ENCODE data around the gene PUM2.
A peak's percentile ranks its signal among the peaks of the same experiment; 100 is the strongest.

The PUM2 gene

DNA sequence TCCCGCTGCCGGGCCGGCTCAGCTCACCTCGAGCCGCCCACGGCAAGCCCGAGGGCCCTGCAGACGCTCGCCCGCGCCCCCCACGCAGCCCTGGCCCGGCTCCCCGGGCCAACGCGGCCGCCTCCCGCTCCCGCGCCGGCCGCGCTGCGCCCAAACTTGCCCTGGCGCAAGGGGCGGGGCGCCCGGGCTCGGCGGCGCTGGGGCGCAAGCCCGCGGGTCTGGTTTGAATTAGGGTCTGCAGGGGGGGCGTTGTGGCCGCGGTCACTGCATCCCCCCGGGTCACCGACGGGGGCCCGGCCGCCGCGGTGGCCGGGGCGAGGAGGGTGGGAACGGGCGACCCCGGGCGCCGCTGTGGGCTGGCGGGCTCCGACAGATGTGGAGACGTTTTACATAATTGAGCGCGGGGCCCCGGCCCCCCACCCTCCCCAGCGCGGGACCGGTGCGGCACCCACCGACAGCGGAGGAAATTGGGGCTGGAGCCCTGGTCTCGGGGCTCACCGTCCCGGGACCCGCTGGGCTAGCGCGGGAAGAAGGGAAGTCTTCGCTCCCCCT is 126.4 kb downstream of the PUM2 start:
- H3K4me1 Mint-ChIP-seq: peaks cover 7% of the 10 kb centered on the region
- peak; percentile 27 for ATAC-seq
- no peak for DNase-seq
- no peak overlapping the region for H3K27ac Mint-ChIP-seq
- H3K9me3 Mint-ChIP-seq: no peaks in the 10 kb centered on the region
- H3K27me3 Mint-ChIP-seq: peaks cover 77% of the 10 kb centered on the region
- H3K4me3 Mint-ChIP-seq: peak overlapping the region in 1 of 2 donors; percentile 50

DNA sequence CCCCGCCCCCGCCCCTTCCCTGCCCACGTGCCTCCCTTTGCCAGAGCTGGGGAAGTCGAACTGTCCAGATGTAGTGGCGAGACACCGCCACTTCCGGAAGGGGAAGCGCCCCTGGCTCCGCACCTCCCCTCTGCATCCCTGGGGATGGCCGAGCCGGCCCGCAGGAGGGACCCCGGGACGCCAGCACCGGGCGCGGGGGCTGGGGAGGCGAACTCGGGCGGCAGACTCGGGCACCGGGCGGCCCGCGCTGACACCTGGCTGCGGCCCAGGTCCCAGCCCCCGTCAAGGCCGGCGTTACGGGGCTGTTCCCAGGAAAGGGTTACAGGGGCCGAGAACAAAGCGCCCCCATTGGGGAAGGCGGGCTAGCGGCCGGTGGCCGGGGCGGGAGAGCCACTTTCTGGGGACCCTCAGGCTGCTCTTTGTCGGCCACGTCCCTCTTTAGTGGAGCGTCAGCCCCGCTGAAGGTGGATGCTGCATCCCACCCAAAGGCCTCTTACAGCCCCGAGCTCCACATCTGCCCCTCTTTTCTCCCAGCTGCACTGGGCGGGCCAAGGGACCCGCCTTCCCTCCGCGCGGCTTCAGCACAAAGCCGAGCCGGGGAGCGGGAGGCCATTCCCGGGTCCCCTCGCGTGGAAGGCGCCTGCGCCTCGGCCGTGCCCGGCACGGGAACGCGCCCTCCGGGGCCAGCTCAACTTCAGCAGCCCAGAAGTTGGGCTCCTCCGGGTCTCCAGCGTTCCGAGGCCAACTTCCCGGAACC is 127.1 kb downstream of the PUM2 start:
- Mint-ChIP-seq H3K4me1 (peaks cover 7% of the 10 kb centered on the region), H3K27me3 (peaks cover 73% of the 10 kb centered on the region), H3K4me3 (peak overlapping the region; percentile 19 to 50), H3K9me3 (no peaks in the 10 kb centered on the region), H3K27ac (no peak overlapping the region)
- ATAC-seq (peak; percentile 27), DNase-seq (peak; percentile 23 to 32)

- no peak for ATAC-seq
- Mint-ChIP-seq H3K27me3 (peaks cover 66% of the 10 kb centered on the region), H3K4me1 (peaks cover 7% of the 10 kb centered on the region), H3K27ac (peak overlapping the region in 1 of 2 donors; percentile 9), H3K4me3 (peak overlapping the region; percentile 14 to 15), H3K9me3 (no peaks in the 10 kb centered on the region)
- DNase-seq: no peak
Observed at GRCh38 chr2:20222769-20223406, 127.8 kb downstream of the PUM2 start.

DNA sequence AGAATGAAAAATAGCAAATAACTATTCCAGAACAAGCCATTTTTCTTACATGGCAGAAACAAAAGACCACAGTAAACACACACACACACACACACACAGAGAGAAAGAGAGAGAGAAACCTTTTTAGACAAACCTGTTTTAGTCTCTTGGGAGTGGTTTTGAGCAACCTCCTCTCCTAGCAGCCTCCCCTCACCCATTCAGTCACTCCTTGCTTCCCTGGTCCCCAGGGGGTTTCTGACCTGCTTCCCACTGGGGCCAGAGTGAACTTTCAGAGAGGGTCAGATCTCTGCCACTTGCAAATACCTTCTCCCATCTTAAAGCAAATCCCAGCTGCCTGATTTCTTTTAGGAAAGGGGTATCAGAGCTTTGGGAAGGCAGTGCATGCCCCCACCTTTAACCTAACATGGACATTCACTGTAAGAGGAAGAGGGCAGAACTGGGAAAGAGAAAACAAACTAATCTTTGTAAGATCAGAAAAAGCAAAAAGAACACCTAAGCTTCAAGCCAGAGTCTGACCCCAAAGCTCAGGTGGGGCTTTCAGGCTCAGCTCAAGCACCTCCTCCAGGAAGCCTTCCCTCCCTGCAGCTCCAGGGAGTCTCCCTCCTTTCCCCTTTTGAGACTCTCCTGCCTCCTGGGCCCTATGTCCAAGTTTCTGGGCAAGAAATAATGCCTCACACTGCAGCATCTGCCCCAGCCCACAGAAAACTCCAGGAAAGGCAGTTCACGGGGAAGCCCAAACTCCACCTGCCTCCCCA is 128.5 kb downstream of the PUM2 start:
- H3K27ac Mint-ChIP-seq: no peak overlapping the region
- H3K4me3 Mint-ChIP-seq: no peak overlapping the region
- H3K4me1 Mint-ChIP-seq: peaks cover 7% of the 10 kb centered on the region
- DNase-seq: no peak
- H3K27me3 Mint-ChIP-seq: peaks cover 59% of the 10 kb centered on the region
- H3K9me3 Mint-ChIP-seq: no peaks in the 10 kb centered on the region
- ATAC-seq: no peak

GRCh38 chr2:20221555-20221973 is 129.1 kb downstream of the PUM2 start:
- peaks cover 58% of the 10 kb centered on the region for H3K27me3 Mint-ChIP-seq
- H3K27ac Mint-ChIP-seq: no peak overlapping the region
- H3K9me3 Mint-ChIP-seq: no peaks in the 10 kb centered on the region
- ATAC-seq (no peak), DNase-seq (no peak)
- no peak overlapping the region for H3K4me3 Mint-ChIP-seq
- peaks cover 7% of the 10 kb centered on the region for H3K4me1 Mint-ChIP-seq

- peaks cover 7% of the 10 kb centered on the region for H3K4me1 Mint-ChIP-seq
- peaks cover 52% of the 10 kb centered on the region for H3K27me3 Mint-ChIP-seq
- no peak overlapping the region for H3K4me3 Mint-ChIP-seq
- DNase-seq (no peak), ATAC-seq (no peak)
- H3K27ac Mint-ChIP-seq: no peak overlapping the region
- H3K9me3 Mint-ChIP-seq: no peaks in the 10 kb centered on the region
Observed at GRCh38 chr2:20220806-20221554, 129.7 kb downstream of the PUM2 start.

GRCh38 chr2:20219763-20220380 is 130.8 kb downstream of the PUM2 start:
- ATAC-seq (no peak), DNase-seq (no peak)
- H3K27me3 Mint-ChIP-seq: peaks cover 43% of the 10 kb centered on the region
- H3K4me3 Mint-ChIP-seq: no peak overlapping the region
- no peaks in the 10 kb centered on the region for H3K9me3 Mint-ChIP-seq
- no peaks in the 10 kb centered on the region for H3K4me1 Mint-ChIP-seq
- H3K27ac Mint-ChIP-seq: peak overlapping the region in 1 of 2 donors; percentile 87

- Mint-ChIP-seq H3K27me3 (peaks cover 43% of the 10 kb centered on the region), H3K9me3 (no peaks in the 10 kb centered on the region), H3K4me3 (no peak overlapping the region), H3K4me1 (no peaks in the 10 kb centered on the region), H3K27ac (no peak overlapping the region)
- no peak for ATAC-seq
- DNase-seq: no peak
Observed at GRCh38 chr2:20218331-20219320, 132.0 kb downstream of the PUM2 start.

DNA sequence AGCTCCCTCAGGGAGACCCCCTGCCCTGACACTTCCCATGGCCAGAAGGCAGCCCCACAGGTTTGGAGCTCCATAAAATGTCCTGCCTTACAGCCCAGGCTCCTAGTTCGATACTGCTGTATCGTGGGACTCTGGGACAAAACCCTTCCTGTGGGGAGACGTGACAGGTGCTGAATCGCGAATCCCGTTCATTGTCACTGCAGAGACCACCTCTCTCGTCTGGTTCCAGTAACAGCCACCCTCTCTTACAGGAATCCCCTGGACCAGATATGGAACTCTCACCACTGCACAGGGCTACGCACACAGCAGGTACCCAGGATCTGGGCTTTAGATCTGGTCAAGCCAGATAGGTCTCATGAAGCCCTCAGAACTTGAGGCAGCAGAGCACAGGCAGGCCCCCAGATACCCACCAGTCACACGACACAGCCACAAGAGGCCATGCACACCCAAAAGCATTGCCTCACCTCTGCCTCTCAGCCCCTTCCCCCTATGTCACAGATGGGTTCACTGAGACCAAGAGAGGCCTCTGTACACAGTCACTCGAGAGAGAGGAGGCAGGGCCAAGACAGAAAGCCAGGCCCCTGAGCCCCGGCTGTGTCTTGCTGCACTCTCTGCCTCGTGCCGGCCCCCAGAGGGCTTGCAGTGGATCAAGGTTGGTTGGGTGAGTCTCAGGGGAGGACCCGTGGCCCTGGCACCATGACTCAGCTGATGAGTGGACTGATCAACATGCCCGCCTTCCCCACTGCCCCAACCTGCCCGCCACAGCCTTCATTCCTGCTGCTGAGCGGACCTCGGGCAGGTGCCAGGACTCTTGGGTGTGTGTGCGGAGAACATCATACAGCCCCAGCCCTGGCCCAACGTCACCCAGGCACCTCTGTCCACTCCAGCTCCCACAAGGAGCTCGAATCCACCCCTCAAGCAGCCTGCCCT is 133.3 kb downstream of the PUM2 start:
- Mint-ChIP-seq H3K9me3 (no peaks in the 10 kb centered on the region), H3K27me3 (peaks cover 33% of the 10 kb centered on the region), H3K4me3 (no peak overlapping the region), H3K27ac (no peak overlapping the region), H3K4me1 (no peaks in the 10 kb centered on the region)
- ATAC-seq: no peak
- no peak for DNase-seq

GRCh38 chr2:20216130-20217025 is 134.3 kb downstream of the PUM2 start:
- Mint-ChIP-seq H3K27me3 (peaks cover 23% of the 10 kb centered on the region), H3K9me3 (no peaks in the 10 kb centered on the region), H3K4me3 (no peak overlapping the region), H3K4me1 (no peaks in the 10 kb centered on the region), H3K27ac (no peak overlapping the region)
- ATAC-seq (no peak), DNase-seq (no peak)

- H3K4me3 Mint-ChIP-seq: no peak overlapping the region
- no peaks in the 10 kb centered on the region for H3K9me3 Mint-ChIP-seq
- no peak overlapping the region for H3K27ac Mint-ChIP-seq
- H3K27me3 Mint-ChIP-seq: peaks cover 14% of the 10 kb centered on the region
- ATAC-seq (no peak), DNase-seq (no peak)
- no peaks in the 10 kb centered on the region for H3K4me1 Mint-ChIP-seq
Observed at GRCh38 chr2:20215183-20216040, 135.2 kb downstream of the PUM2 start.

All from stimulated activated naive CD8-positive, alpha-beta T cell treated with anti-CD3 and anti-CD28 coated beads, Interleukin-15, amount 100 ng/mL, for 72 hours (primary cell).